Keratinocyte (primary cell): ENCODE results near the gene MRPL52. TPM values are rescaled to one million over a fixed set of nuclear protein-coding genes. Genes with fewer than 3 reads are reported as not detected.

Experiments used
- DNase-seq: peaks from one replicate; pipeline ENCODE4 v3.0.0-alpha.2; 2011; ENCODE audit warnings: low read depth, missing footprints, low spot score
- FAIRE-seq: peaks from 2 replicates; lab custom pipeline; 2011; peaks lifted over from hg19 to GRCh38; lab: Jason Lieb, UNC
- H2AFZ ChIP-seq: 2 replicates; pipeline ENCODE4 v1.6.0; 2012; ENCODE audit warnings: low read length, control low read depth, inconsistent platforms; ENCODE audit not compliant: control insufficient read depth
- H3K27ac ChIP-seq: 2 replicates; pipeline ENCODE4 v1.5.1; 2011; ENCODE audit warnings: low read length; ENCODE audit not compliant: control insufficient read depth, insufficient read depth
- H3K27me3 ChIP-seq: 3 replicates; pipeline ENCODE4 v1.6.0; 2011; ENCODE audit warnings: low read length; ENCODE audit not compliant: control insufficient read depth, insufficient read depth; ENCODE audit errors: extremely low read depth
- H3K36me3 ChIP-seq, 2 experiments: 2 replicates in 1 of 2; 3 replicates in 1 of 2; pipeline ENCODE4 v1.5.1; 2011; ENCODE audit warnings: low read length in 2 of 2, mild to moderate bottlenecking in 1 of 2; ENCODE audit not compliant: control insufficient read depth in 2 of 2, insufficient read depth in 2 of 2; ENCODE audit errors: extremely low read depth in 1 of 2
- H3K4me1 ChIP-seq: 3 replicates; pipeline ENCODE4 v1.5.1; 2011; ENCODE audit warnings: low read length; ENCODE audit not compliant: control insufficient read depth, insufficient read depth; ENCODE audit errors: extremely low read depth
- H3K4me2 ChIP-seq: 3 replicates; pipeline ENCODE4 v1.6.0; 2011; ENCODE audit warnings: low read depth, low read length; ENCODE audit not compliant: control insufficient read depth, insufficient read depth; ENCODE audit errors: extremely low read depth
- H3K4me3 ChIP-seq, 3 experiments: fragments of 200-600 bp in 1 of 3; sonication (generic) in 1 of 3; 2 replicates in 2 of 3; 3 replicates in 1 of 3; pipeline ENCODE4 v1.5.1; 2011 to 2016; ENCODE audit warnings: low read length in 3 of 3, mild to moderate bottlenecking in 3 of 3, control low read depth in 2 of 3, inconsistent platforms in 1 of 3, low read depth in 1 of 3, mixed read lengths in 1 of 3, mixed run types in 1 of 3, moderate library complexity in 1 of 3; ENCODE audit not compliant: control insufficient read depth in 2 of 3, insufficient read depth in 2 of 3; ENCODE audit errors: extremely low read depth in 1 of 3
- H3K79me2 ChIP-seq: 2 replicates; pipeline ENCODE4 v1.6.0; 2012; ENCODE audit warnings: low read length; ENCODE audit not compliant: control insufficient read depth, insufficient read depth
- H3K9ac ChIP-seq: 3 replicates; pipeline ENCODE4 v1.6.0; 2011; ENCODE audit warnings: low read length; ENCODE audit not compliant: control insufficient read depth, insufficient read depth; ENCODE audit errors: extremely low read depth
- H3K9me1 ChIP-seq: 3 replicates; pipeline ENCODE4 v1.6.0; 2011; ENCODE audit warnings: low read length; ENCODE audit not compliant: control insufficient read depth, insufficient read depth; ENCODE audit errors: extremely low read depth
- H3K9me3 ChIP-seq: 2 replicates; pipeline ENCODE4 v1.5.1; 2012; ENCODE audit warnings: low read depth, low read length; ENCODE audit not compliant: control insufficient read depth
- H4K20me1 ChIP-seq: 3 replicates; pipeline ENCODE4 v1.6.0; 2011; ENCODE audit warnings: low read length; ENCODE audit not compliant: control insufficient read depth, insufficient read depth; ENCODE audit errors: extremely low read depth
- EZH2 ChIP-seq: IDR thresholded peaks from one replicate; pipeline ENCODE4 v1.6.1; 2012; ENCODE audit warnings: inconsistent platforms, mild to moderate bottlenecking, low read length, moderate library complexity
- dilution Hi-C: fragments of 300-500 bp; cut with MboI; formaldehyde crosslinking; loops from one replicate; pipeline ENCODE4 v1.7.0; 2020; ENCODE audit warnings: low sequenced_read_pairs; ENCODE audit not compliant: extremely low pct_ligation_motif_present
- polyA plus RNA-seq, 5 experiments: library from polyadenylated mRNA; depleted of rRNA in 3 of 5; stranded (reverse) in 3 of 5; stranded (forward) in 1 of 5; unstranded in 1 of 5; fragments of >200 nt; gene quantifications; 1 replicate in 1 of 5; 2 replicates in 3 of 5; 3 replicates in 1 of 5; pipeline versions ENCODE4 v1.2.1 to v1.2.3, GENCODE V29; 2011 to 2012; ENCODE audit warnings: missing spikeins in 2 of 5, low read depth in 1 of 5, low replicate concordance in 1 of 5
- TF ChIP-seq, protein P1 (sequence below), 3 experiments: IDR thresholded peaks in 1 of 3; conservative IDR thresholded peaks in 1 of 3; optimal IDR thresholded peaks in 1 of 3; 2 replicates in 2 of 3; 3 replicates in 1 of 3; pipeline versions ENCODE3 to v1.5.1; 2011; ENCODE audit warnings: low read length in 3 of 3, mild to moderate bottlenecking in 3 of 3, moderate library complexity in 2 of 3, control low read depth in 1 of 3, inconsistent platforms in 1 of 3; ENCODE audit not compliant: insufficient read depth in 2 of 3; ENCODE audit errors: extremely low read depth in 1 of 3

MRPL52 gene
- polyA plus RNA-seq, 1 donor (not counting 4 experiments of a cell fraction or from before 2014, with no cell fraction given): 104 TPM

DNA sequence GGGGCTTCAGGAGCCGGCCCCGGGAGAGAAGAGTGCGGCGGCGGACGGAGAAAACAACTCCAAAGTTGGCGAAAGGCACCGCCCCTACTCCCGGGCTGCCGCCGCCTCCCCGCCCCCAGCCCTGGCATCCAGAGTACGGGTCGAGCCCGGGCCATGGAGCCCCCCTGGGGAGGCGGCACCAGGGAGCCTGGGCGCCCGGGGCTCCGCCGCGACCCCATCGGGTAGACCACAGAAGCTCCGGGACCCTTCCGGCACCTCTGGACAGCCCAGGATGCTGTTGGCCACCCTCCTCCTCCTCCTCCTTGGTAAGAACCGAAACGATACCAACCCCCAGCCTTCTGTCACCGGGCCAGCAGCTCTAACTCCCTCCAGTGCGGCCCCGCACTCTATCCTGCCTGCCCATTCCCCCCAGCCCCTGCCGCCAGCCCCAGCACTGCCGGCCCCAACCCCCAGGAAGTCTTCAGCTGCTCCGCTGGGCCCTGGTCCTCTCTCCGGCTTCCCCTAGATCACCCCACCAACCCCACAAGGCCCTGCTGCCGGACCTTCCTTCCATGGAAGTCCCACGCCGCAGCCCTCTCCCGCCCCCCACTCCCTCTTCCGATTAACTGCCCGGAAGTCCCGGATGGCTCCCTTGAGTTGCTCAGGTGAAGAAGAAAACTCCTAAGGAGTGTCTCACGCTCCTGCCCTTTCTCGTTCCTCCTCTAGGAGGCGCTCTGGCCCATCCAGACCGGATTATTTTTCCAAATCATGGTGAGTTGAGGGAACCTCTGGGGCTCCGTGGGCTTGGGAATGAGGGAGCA, 42.5 kb downstream of the MRPL52 start:
- peak overlapping the region; percentile 85 for H3K9ac ChIP-seq
- no peaks in the 10 kb centered on the region for H3K9me1 ChIP-seq
- H2AFZ ChIP-seq: peak overlapping the region; percentile 92
- H4K20me1 ChIP-seq: no peaks in the 10 kb centered on the region
- dilution Hi-C loops: no loop called here
- H3K36me3 ChIP-seq: peaks cover 28 to 33% of the 10 kb centered on the region in 2 experiments
- H3K27ac ChIP-seq: peak overlapping the region; percentile 93
- no peaks in the 10 kb centered on the region for H3K27me3 ChIP-seq
- peak overlapping the region; percentile 88 to 96 (median 95) for H3K4me3 ChIP-seq
- peaks cover 25% of the 10 kb centered on the region for H3K79me2 ChIP-seq
- no peaks in the 10 kb centered on the region for H3K9me3 ChIP-seq
- DNase-seq (no peak), FAIRE-seq (no peak)
- H3K4me1 ChIP-seq: peaks cover 20% of the 10 kb centered on the region
- peak overlapping the region; percentile 99 for H3K4me2 ChIP-seq
- no peak for TF ChIP-seq EZH2
- TF ChIP-seq, protein P1, sequence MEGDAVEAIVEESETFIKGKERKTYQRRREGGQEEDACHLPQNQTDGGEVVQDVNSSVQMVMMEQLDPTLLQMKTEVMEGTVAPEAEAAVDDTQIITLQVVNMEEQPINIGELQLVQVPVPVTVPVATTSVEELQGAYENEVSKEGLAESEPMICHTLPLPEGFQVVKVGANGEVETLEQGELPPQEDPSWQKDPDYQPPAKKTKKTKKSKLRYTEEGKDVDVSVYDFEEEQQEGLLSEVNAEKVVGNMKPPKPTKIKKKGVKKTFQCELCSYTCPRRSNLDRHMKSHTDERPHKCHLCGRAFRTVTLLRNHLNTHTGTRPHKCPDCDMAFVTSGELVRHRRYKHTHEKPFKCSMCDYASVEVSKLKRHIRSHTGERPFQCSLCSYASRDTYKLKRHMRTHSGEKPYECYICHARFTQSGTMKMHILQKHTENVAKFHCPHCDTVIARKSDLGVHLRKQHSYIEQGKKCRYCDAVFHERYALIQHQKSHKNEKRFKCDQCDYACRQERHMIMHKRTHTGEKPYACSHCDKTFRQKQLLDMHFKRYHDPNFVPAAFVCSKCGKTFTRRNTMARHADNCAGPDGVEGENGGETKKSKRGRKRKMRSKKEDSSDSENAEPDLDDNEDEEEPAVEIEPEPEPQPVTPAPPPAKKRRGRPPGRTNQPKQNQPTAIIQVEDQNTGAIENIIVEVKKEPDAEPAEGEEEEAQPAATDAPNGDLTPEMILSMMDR (optimal IDR thresholded peaks at IDR 0.05 in 1 of 3, IDR thresholded peaks at IDR 0.05 in 1 of 3, conservative IDR thresholded peaks at IDR 0.05 in 1 of 3; ENCODE audit: extremely low read depth in 1 of 3, insufficient read depth in 2 of 3, low read length in 3 of 3): peak; percentile 82 to 99 (median 91)

- Histone ChIP-seq H3K36me3 (peaks cover 35 to 37% of the 10 kb centered on the region in 2 experiments), H3K9ac (peak overlapping the region; percentile 85), H3K4me1 (peaks cover 20% of the 10 kb centered on the region), H3K79me2 (peaks cover 25% of the 10 kb centered on the region), H3K27me3 (no peaks in the 10 kb centered on the region), H3K27ac (peak overlapping the region; percentile 93), H2AFZ (peak overlapping the region; percentile 85), H3K4me2 (peak overlapping the region; percentile 99), H3K9me3 (no peaks in the 10 kb centered on the region), H4K20me1 (no peaks in the 10 kb centered on the region), H3K4me3 (peak overlapping the region; percentile 88 to 96 (median 95)), H3K9me1 (no peaks in the 10 kb centered on the region)
- no peak for FAIRE-seq
- TF ChIP-seq, protein P1 (optimal IDR thresholded peaks at IDR 0.05 in 1 of 3, IDR thresholded peaks at IDR 0.05 in 1 of 3, conservative IDR thresholded peaks at IDR 0.05 in 1 of 3; ENCODE audit: extremely low read depth in 1 of 3, insufficient read depth in 2 of 3, low read length in 3 of 3): no peak
- no peak for TF ChIP-seq EZH2
- no peak for DNase-seq
- dilution Hi-C loops: no loop called here
Observed at GRCh38 chr14:22872833-22873520, 43.3 kb downstream of the MRPL52 start.
